Measurements from ENCODE around the gene CDK5RAP2. TPM values are rescaled to one million over a fixed set of nuclear protein-coding genes. Genes with fewer than 3 reads are reported as not detected.

Gene CDK5RAP2
- total RNA-seq, 4 donors from 2014 or later: 48.1 to 127 (median 76.7) TPM

DNA sequence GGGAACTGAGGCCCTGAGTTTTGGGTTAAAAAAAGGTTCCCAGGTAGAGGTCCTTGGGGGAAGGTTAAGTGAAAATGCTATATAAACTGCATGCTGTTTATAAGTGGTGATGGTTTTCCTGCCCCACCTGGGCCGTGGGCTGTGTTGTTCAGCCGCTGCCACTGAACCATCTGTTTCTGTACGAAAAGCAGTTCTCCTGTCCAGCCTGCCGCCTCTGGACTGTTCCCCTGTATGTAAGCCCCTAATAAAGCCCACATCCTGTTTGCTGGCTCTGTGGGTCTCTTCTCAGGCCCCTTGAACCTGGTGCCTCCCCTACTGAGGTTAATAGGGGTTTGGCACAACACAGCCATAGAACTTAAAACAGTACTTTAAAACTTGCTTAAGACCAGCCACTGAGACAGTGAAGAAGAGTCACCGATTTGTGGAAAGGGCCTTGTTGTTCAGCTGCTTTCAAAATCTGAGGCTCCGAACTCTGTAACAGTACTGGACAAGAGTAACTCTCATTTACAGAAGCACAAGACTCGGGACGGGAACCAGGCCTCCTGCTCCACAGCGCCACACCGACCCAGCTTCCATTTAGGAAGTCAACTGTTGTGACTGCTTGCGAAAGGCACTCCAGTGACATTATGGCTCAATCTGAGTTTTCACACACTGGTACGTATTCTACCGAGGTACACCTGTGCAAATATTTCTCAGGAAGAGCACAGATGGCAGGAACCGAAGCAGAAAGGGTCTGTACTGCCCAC is 192.5 kb downstream of the CDK5RAP2 start:
- Histone ChIP-seq H3K9me3 (no peaks in the 10 kb centered on the region), H3K4me3 (no peak overlapping the region), H3K36me3 (peaks cover 0 to 50% (median 12%) of the 10 kb centered on the region in 3 donors), H3K4me1 (peaks cover 0 to 30% (median 6%) of the 10 kb centered on the region in 4 donors), H3K27me3 (no peaks in the 10 kb centered on the region), H3K27ac (no peak overlapping the region)
- no peak for DNase-seq (ENCODE audit: low spot score in 2 of 2)
- TF ChIP-seq POLR2A (IDR thresholded peaks at IDR 0.05) (no peak), EP300 (IDR thresholded peaks at IDR 0.05) (no peak)
- TF ChIP-seq, protein P1, sequence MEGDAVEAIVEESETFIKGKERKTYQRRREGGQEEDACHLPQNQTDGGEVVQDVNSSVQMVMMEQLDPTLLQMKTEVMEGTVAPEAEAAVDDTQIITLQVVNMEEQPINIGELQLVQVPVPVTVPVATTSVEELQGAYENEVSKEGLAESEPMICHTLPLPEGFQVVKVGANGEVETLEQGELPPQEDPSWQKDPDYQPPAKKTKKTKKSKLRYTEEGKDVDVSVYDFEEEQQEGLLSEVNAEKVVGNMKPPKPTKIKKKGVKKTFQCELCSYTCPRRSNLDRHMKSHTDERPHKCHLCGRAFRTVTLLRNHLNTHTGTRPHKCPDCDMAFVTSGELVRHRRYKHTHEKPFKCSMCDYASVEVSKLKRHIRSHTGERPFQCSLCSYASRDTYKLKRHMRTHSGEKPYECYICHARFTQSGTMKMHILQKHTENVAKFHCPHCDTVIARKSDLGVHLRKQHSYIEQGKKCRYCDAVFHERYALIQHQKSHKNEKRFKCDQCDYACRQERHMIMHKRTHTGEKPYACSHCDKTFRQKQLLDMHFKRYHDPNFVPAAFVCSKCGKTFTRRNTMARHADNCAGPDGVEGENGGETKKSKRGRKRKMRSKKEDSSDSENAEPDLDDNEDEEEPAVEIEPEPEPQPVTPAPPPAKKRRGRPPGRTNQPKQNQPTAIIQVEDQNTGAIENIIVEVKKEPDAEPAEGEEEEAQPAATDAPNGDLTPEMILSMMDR (IDR thresholded peaks at IDR 0.05): no peak
- WGBS, 2 donors: 82 to 87% methylated on average over 14 of the region's 14 CpGs

DNA sequence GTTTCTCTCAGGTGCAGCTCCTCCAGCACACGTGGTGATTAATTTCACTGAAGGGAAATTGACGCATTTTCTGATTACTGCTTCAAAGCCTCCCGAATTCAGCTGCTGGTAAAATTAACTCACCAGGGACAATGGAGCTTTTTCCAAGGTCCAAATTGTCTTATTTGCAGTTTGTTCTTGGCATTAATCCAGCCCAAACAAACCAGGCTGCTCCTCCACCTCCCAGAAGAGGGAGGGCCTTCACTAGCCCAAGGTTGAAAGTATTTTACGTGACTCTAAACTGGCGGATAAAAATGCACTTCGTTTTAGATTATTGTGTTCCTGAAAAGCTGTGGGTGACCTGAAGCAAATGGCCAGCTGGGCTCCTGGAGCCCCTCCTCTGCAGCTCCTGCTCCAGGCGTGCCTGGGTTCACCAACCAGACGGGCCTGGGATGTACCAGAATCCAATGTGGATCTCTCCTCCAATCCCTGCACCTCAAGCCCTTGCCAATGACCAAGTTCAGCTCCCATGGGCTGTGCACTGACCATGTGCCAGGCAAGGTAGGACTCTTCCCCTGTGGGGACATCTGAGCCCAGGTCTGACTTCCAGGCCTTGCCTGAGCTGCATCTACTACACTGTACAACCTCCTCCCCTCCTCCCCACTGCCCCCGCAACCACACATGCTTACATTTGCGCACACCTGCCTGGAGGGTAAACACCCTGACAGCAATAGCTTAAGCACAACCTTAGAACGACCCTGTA is 193.4 kb downstream of the CDK5RAP2 start:
- H3K27ac ChIP-seq: no peak overlapping the region
- no peak overlapping the region for H3K4me3 ChIP-seq
- no peak for TF ChIP-seq POLR2A (IDR thresholded peaks at IDR 0.05)
- TF ChIP-seq EP300 (IDR thresholded peaks at IDR 0.05): peak in 1 of 2 donors; percentile 15
- TF ChIP-seq, protein P1 (IDR thresholded peaks at IDR 0.05): no peak
- peaks cover 0 to 30% (median 6%) of the 10 kb centered on the region in 4 donors for H3K4me1 ChIP-seq
- no peak for DNase-seq (ENCODE audit: low spot score in 2 of 2)
- H3K9me3 ChIP-seq: no peaks in the 10 kb centered on the region
- no peaks in the 10 kb centered on the region for H3K27me3 ChIP-seq
- H3K36me3 ChIP-seq: peaks cover 0 to 41% (median 7%) of the 10 kb centered on the region in 3 donors
- WGBS, 2 donors: 56 to 58% methylated on average over 11 of the region's 11 CpGs

GRCh38 chr9:120385606-120386389 is 194.2 kb downstream of the CDK5RAP2 start:
- TF ChIP-seq POLR2A (IDR thresholded peaks at IDR 0.05) (no peak), EP300 (IDR thresholded peaks at IDR 0.05) (no peak)
- TF ChIP-seq, protein P1 (IDR thresholded peaks at IDR 0.05): no peak
- 88 to 90% methylated on average over 16 of the region's 16 CpGs for WGBS, 2 donors
- no peaks in the 10 kb centered on the region for H3K9me3 ChIP-seq
- H3K4me3 ChIP-seq: no peak overlapping the region
- H3K27me3 ChIP-seq: no peaks in the 10 kb centered on the region
- H3K27ac ChIP-seq: no peak overlapping the region
- H3K36me3 ChIP-seq: peaks cover 0 to 34% (median 7%) of the 10 kb centered on the region in 3 donors
- peaks cover 0 to 30% (median 6%) of the 10 kb centered on the region in 4 donors for H3K4me1 ChIP-seq
- DNase-seq (ENCODE audit: low spot score in 2 of 2): no peak

DNA sequence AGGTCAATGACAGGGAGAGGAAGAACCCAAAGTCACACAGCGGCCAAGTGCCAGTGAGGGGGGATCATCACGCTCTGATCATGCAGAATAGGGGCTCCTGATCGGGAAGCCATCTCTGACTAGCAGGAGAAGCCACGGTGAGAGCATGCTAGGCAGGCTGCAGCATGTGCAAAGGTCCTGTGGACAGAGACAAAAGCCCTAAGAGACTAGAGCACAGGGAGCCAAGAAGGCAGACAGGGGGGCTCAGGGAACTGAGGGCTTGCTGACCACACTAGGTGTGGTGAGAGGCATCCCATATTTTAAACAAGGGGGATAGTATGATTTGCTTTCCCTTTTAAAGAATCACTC is 195.1 kb downstream of the CDK5RAP2 start:
- peaks cover 0 to 28% (median 4%) of the 10 kb centered on the region in 3 donors for H3K36me3 ChIP-seq
- WGBS, 2 donors: 88 to 98% methylated on average over 4 of the region's 4 CpGs
- no peak overlapping the region for H3K4me3 ChIP-seq
- H3K27ac ChIP-seq: no peak overlapping the region
- TF ChIP-seq EP300 (IDR thresholded peaks at IDR 0.05): no peak
- no peak for TF ChIP-seq POLR2A (IDR thresholded peaks at IDR 0.05)
- TF ChIP-seq, protein P1 (IDR thresholded peaks at IDR 0.05): no peak
- DNase-seq (ENCODE audit: low spot score in 2 of 2): no peak
- peaks cover 0 to 30% (median 6%) of the 10 kb centered on the region in 4 donors for H3K4me1 ChIP-seq
- H3K9me3 ChIP-seq: peaks cover 0 to 6% (median 0%) of the 10 kb centered on the region in 4 donors
- H3K27me3 ChIP-seq: no peaks in the 10 kb centered on the region
